OCI-LY1 (cell line): ENCODE results near the gene DNAJC7.

Source experiments
- H2AFZ ChIP-seq: fragments of 200-600 bp; sonication (generic), shearing (Covaris generic); 2 replicates; pipeline ENCODE4 v1.6.0; 2014; ENCODE audit warnings: antibody characterized with exemption, mild to moderate bottlenecking, low read length
- H3F3A ChIP-seq: fragments of 200-600 bp; sonication (generic), shearing (Covaris generic); 2 replicates; pipeline ENCODE4 v1.6.0; 2014; ENCODE audit warnings: mild to moderate bottlenecking, antibody characterized with exemption, low read length, moderate library complexity; ENCODE audit not compliant: insufficient read depth
- H3K27ac ChIP-seq: fragments of 200-600 bp; sonication (generic); 2 replicates; pipeline ENCODE4 v1.5.1; 2014; ENCODE audit warnings: low read length, mixed run types, mild to moderate bottlenecking, low read depth; ENCODE audit not compliant: poor library complexity, severe bottlenecking
- H3K27me3 ChIP-seq: fragments of 200-600 bp; sonication (generic); 2 replicates; pipeline ENCODE4 v1.6.0; 2014; ENCODE audit warnings: antibody characterized with exemption, mild to moderate bottlenecking, low read length, moderate library complexity; ENCODE audit not compliant: insufficient read depth
- H3K36me3 ChIP-seq: fragments of 200-600 bp; sonication (generic); 2 replicates; pipeline ENCODE4 v1.6.1; 2014; ENCODE audit warnings: mild to moderate bottlenecking, antibody characterized with exemption, low read length, moderate library complexity, mixed read lengths; ENCODE audit not compliant: insufficient read depth
- H3K4me1 ChIP-seq: fragments of 200-600 bp; sonication (generic); 2 replicates; pipeline ENCODE4 v1.5.1; 2014; ENCODE audit warnings: mild to moderate bottlenecking, low read length, moderate library complexity; ENCODE audit not compliant: insufficient read depth, severe bottlenecking
- H3K4me2 ChIP-seq: fragments of 200-600 bp; sonication (generic), shearing (Covaris generic); 2 replicates; pipeline ENCODE4 v1.6.1; 2014; ENCODE audit warnings: low read length
- H3K4me3 ChIP-seq: fragments of 200-600 bp; sonication (generic); 2 replicates; pipeline ENCODE4 v1.5.1; 2014; ENCODE audit warnings: low read length, low read depth, mild to moderate bottlenecking, mixed read lengths; ENCODE audit not compliant: poor library complexity, severe bottlenecking
- H3K79me2 ChIP-seq: fragments of 200-600 bp; shearing (Covaris generic); 2 replicates; pipeline ENCODE4 v1.6.1; 2016; ENCODE audit warnings: mixed run types, low read length, mixed read lengths; ENCODE audit not compliant: insufficient read depth
- H3K9ac ChIP-seq: fragments of 200-600 bp; sonication (generic), shearing (Covaris generic); 2 replicates; pipeline ENCODE4 v1.6.1; 2014; ENCODE audit warnings: mild to moderate bottlenecking, low read length, mixed read lengths
- H3K9me2 ChIP-seq: fragments of 200-600 bp; sonication (generic), shearing (Covaris generic); 2 replicates; pipeline ENCODE4 v1.6.1; 2014; ENCODE audit warnings: low read depth, mild to moderate bottlenecking, low read length, mixed read lengths
- H3K9me3 ChIP-seq: fragments of 200-600 bp; shearing (Covaris generic); 2 replicates; pipeline ENCODE4 v1.6.1; 2014; ENCODE audit warnings: low read length, mixed read lengths
- H4K20me1 ChIP-seq: fragments of 200-600 bp; sonication (generic), shearing (Covaris generic); 2 replicates; pipeline ENCODE4 v1.6.0; 2016; ENCODE audit warnings: mild to moderate bottlenecking, low read length; ENCODE audit not compliant: insufficient read depth
- EZH2 ChIP-seq: fragments of 200-600 bp; sonication (generic), shearing (Covaris generic); IDR thresholded peaks from 2 replicates; pipeline ENCODE4 v1.8.0; 2017; ENCODE audit warnings: borderline replicate concordance, mixed run types, mild to moderate bottlenecking, antibody characterized with exemption, low read length, moderate library complexity, mixed read lengths
- TF ChIP-seq, protein P1 (sequence below): fragments of 200-600 bp; sonication (generic), shearing (Covaris generic); IDR thresholded peaks from 2 replicates; pipeline ENCODE4 v1.5.1; 2017; ENCODE audit warnings: mild to moderate bottlenecking, antibody characterized with exemption, low read length, moderate library complexity, mixed read lengths

DNAJC7 gene

DNA sequence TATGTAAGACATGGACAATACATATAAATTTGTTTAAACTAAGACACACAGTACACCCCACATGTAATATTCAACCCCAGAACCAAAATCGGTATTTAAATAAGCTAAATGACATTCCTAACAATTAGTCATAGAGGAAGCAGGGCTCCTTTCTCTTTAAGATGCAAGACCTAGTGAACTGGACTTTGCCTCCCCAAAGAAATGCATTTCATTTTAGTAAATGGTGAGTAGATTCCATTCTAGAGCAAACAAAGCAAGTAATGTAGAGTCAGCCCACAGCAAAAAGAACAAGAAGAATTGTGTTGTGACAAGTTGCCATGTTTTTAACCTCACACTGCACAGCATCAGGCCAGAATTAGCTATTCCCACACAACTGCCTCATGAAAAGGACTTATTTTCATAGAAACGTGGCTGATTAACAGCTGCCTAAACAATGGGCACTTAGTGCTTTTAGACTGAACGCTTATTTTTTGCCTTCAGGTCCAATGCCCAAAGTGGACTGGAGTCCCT lies 14.4 kb downstream of the DNAJC7 start:
- no peak overlapping the region for H3K4me3 ChIP-seq
- H3K27ac ChIP-seq = no peak overlapping the region
- no peaks in the 10 kb centered on the region for H3K4me1 ChIP-seq

DNA sequence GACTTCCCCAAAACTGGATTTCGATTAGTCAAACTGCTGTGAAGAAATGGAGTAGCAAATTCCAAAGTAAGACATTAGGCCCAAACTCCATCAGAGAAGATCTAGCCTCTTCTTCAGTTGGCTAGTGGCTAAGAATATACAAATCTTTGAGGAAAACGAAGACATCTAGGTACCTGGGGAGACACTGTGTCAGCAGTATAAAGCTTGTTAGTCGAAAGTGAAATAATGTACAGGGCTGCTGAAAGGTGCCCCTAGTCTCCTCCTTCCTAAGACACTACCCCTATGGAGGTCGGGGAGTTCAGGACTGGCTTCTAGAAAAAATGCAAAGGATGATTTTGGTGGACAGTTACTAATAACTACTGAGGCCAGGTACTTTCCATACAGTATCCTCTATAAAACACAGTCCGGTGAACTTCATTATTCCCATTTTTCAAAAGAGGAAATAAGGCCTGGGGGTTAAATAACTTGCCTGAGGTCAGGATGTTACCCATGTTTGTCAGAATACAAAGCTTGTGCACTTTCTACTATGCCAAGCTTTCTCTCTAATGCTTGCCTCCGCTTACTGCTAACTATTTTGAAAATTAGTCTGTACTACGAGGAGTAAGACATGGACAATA lies 15.0 kb downstream of the DNAJC7 start:
- Histone ChIP-seq H3K4me2 (no peak overlapping the region), H4K20me1 (no peaks in the 10 kb centered on the region), H3F3A (no peaks in the 10 kb centered on the region), H3K36me3 (peaks cover 54% of the 10 kb centered on the region), H3K9me3 (no peaks in the 10 kb centered on the region), H3K4me3 (no peak overlapping the region), H3K9me2 (no peaks in the 10 kb centered on the region), H3K27me3 (no peaks in the 10 kb centered on the region), H3K9ac (no peak overlapping the region), H3K27ac (no peak overlapping the region), H3K4me1 (peaks cover under 1% of the 10 kb centered on the region), H2AFZ (no peak overlapping the region), H3K79me2 (peaks cover 60% of the 10 kb centered on the region)
- TF ChIP-seq, protein P1, sequence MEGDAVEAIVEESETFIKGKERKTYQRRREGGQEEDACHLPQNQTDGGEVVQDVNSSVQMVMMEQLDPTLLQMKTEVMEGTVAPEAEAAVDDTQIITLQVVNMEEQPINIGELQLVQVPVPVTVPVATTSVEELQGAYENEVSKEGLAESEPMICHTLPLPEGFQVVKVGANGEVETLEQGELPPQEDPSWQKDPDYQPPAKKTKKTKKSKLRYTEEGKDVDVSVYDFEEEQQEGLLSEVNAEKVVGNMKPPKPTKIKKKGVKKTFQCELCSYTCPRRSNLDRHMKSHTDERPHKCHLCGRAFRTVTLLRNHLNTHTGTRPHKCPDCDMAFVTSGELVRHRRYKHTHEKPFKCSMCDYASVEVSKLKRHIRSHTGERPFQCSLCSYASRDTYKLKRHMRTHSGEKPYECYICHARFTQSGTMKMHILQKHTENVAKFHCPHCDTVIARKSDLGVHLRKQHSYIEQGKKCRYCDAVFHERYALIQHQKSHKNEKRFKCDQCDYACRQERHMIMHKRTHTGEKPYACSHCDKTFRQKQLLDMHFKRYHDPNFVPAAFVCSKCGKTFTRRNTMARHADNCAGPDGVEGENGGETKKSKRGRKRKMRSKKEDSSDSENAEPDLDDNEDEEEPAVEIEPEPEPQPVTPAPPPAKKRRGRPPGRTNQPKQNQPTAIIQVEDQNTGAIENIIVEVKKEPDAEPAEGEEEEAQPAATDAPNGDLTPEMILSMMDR = no peak
- no peak for TF ChIP-seq EZH2

More for the DNA sequence above, 14.4 kb downstream of the DNAJC7 start:
- Histone ChIP-seq H3K9me3 (no peaks in the 10 kb centered on the region), H3K27me3 (no peaks in the 10 kb centered on the region), H3K36me3 (peaks cover 50% of the 10 kb centered on the region), H4K20me1 (no peaks in the 10 kb centered on the region), H3K9ac (no peak overlapping the region), H3K79me2 (peaks cover 65% of the 10 kb centered on the region), H2AFZ (no peak overlapping the region), H3F3A (no peaks in the 10 kb centered on the region), H3K9me2 (no peaks in the 10 kb centered on the region), H3K4me2 (no peak overlapping the region)
- TF ChIP-seq EZH2 = no peak
- TF ChIP-seq, protein P1 = no peak

DNA sequence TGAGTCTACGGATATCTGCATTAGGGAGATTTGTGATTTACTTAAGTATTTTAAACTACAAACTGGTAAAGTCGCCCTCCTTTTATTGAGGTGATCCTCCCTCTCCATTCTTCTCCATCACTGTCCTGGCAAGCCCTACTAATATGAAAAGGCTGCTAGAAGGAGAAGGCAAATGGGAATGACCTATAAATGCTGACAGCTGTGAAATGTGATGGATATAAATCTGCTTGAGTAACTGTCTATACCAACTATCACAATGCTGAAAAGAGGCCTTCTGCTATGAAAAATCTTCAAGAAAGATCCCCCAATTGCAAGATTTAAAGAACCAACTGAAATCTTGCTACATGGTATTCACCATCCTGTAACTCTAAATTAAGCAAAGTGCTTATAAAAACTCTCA lies 15.5 kb downstream of the DNAJC7 start:
- peaks cover 6% of the 10 kb centered on the region for H3K4me1 ChIP-seq
- no peak overlapping the region for H3K4me2 ChIP-seq
- no peaks in the 10 kb centered on the region for H3F3A ChIP-seq
- H4K20me1 ChIP-seq = no peaks in the 10 kb centered on the region
- H3K4me3 ChIP-seq = no peak overlapping the region
- no peaks in the 10 kb centered on the region for H3K9me3 ChIP-seq
- H3K9ac ChIP-seq = no peak overlapping the region
- H3K27me3 ChIP-seq = no peaks in the 10 kb centered on the region
- H3K27ac ChIP-seq = no peak overlapping the region
- peaks cover 59% of the 10 kb centered on the region for H3K36me3 ChIP-seq
- no peak overlapping the region for H2AFZ ChIP-seq
- peaks cover 54% of the 10 kb centered on the region for H3K79me2 ChIP-seq
- TF ChIP-seq EZH2 = no peak
- TF ChIP-seq, protein P1 = no peak
- no peaks in the 10 kb centered on the region for H3K9me2 ChIP-seq
